IMR-90 (cell line): Measurements from ENCODE around the gene SHC4. TPM values are rescaled to one million over a fixed set of nuclear protein-coding genes. Genes with fewer than 3 reads are reported as not detected.

Source experiments
- ATAC-seq: fragments of 200-7000 bp; cut with Tn5 transposase; 2 replicates; pipeline ENCODE4 v1.9.1; 2020; ENCODE audit warnings: low read depth, mild to moderate bottlenecking, moderate library complexity
- BruUV-seq: library from RNA; stranded (reverse); fragments of 400-500 nt; replicated peaks from 2 replicates; lab custom pipeline; 2021; lab: Mats Ljungman, UMichigan
- CTCF ChIA-PET: fragments of 300-600 bp; formaldehyde crosslinking; extraction: SDS; loops from one replicate; lab custom pipeline; 2021; ENCODE audit warnings: antibody characterized with exemption; lab: Yijun Ruan, JAX
- POLR2A ChIA-PET: fragments of 300-600 bp; sonication (Branson Sonifier 250); formaldehyde crosslinking; loops from one replicate; lab custom pipeline; 2022; ENCODE audit warnings: antibody characterized with exemption; ENCODE audit not compliant: unreplicated experiment; lab: Charles Lee
- DNase-seq: peaks from one replicate; pipeline ENCODE4 v3.0.0; 2013
- H2AFZ ChIP-seq: replicated peaks from 2 replicates; pipeline ENCODE3; 2013; ENCODE audit warnings: low read length, mild to moderate bottlenecking; ENCODE audit not compliant: poor library complexity
- H2AK5ac ChIP-seq: 2 replicates; pipeline ENCODE4 v1.6.1; 2013; ENCODE audit warnings: low read depth, low read length, inconsistent platforms
- H2AK9ac ChIP-seq: replicated peaks from 2 replicates; pipeline ENCODE3; 2013; ENCODE audit warnings: mild to moderate bottlenecking, low read depth, low read length, moderate library complexity; ENCODE audit not compliant: poor library complexity
- H2BK120ac ChIP-seq: 2 replicates; pipeline ENCODE4 v1.6.1; 2013; ENCODE audit warnings: low read depth, low read length, inconsistent platforms
- H2BK15ac ChIP-seq: 3 replicates; pipeline ENCODE4 v1.6.1; 2013; ENCODE audit warnings: low read depth, low read length, inconsistent platforms
- H2BK20ac ChIP-seq: 2 replicates; pipeline ENCODE4 v1.6.1; 2013; ENCODE audit warnings: low read depth, mild to moderate bottlenecking, inconsistent platforms, low read length, moderate library complexity
- H2BK5ac ChIP-seq: 2 replicates; pipeline ENCODE4 v1.6.1; 2013; ENCODE audit warnings: mild to moderate bottlenecking, low read depth, low read length, inconsistent platforms; ENCODE audit not compliant: poor library complexity, severe bottlenecking
- H3K14ac ChIP-seq: replicated peaks from 2 replicates; pipeline ENCODE4 v1.6.1; 2013; ENCODE audit warnings: low read depth, low read length, inconsistent platforms
- H3K18ac ChIP-seq: 2 replicates; pipeline ENCODE4 v1.6.1; 2013; ENCODE audit warnings: low read depth, low read length, control low read depth
- H3K23ac ChIP-seq: 2 replicates; pipeline ENCODE4 v1.6.1; 2013; ENCODE audit warnings: low read depth, low read length, inconsistent platforms
- H3K27ac ChIP-seq: 2 replicates; pipeline ENCODE4 v1.5.1; 2013; ENCODE audit warnings: mild to moderate bottlenecking, control low read depth, low read length; ENCODE audit not compliant: insufficient read depth
- H3K27me3 ChIP-seq: 2 replicates; pipeline ENCODE4 v1.6.1; 2013; ENCODE audit warnings: low read length; ENCODE audit not compliant: control insufficient read depth, insufficient read depth
- H3K36me3 ChIP-seq: 2 replicates; pipeline ENCODE4 v1.6.1; 2013; ENCODE audit warnings: low read length, mixed read lengths; ENCODE audit not compliant: control insufficient read depth, insufficient read depth
- H3K4ac ChIP-seq: 2 replicates; pipeline ENCODE4 v1.6.1; 2013; ENCODE audit warnings: low read depth, low read length, inconsistent platforms
- H3K4me1 ChIP-seq: 2 replicates; pipeline ENCODE4 v1.6.1; 2013; ENCODE audit warnings: low read length, mixed read lengths; ENCODE audit not compliant: control insufficient read depth, insufficient read depth
- H3K4me2 ChIP-seq: 2 replicates; pipeline ENCODE4 v1.6.1; 2013; ENCODE audit warnings: low read depth, mild to moderate bottlenecking, control low read depth, low read length, moderate library complexity
- H3K4me3 ChIP-seq: 2 replicates; pipeline ENCODE4 v1.5.1; 2013; ENCODE audit warnings: low read depth, mild to moderate bottlenecking, control low read depth, low read length, moderate library complexity; ENCODE audit not compliant: insufficient read depth
- H3K56ac ChIP-seq: 2 replicates; pipeline ENCODE4 v1.6.1; 2013; ENCODE audit warnings: low read length, inconsistent platforms; ENCODE audit not compliant: insufficient read depth; ENCODE audit errors: extremely low read depth
- H3K79me1 ChIP-seq, 2 experiments: 2 replicates each; pipeline ENCODE4 v1.6.1; 2013; ENCODE audit warnings: low read length in 2 of 2, inconsistent platforms in 1 of 2, low read depth in 1 of 2
- H3K9ac ChIP-seq: 2 replicates; pipeline ENCODE4 v1.6.1; 2013; ENCODE audit warnings: low read depth, low read length, control low read depth
- H3K9me1 ChIP-seq: 2 replicates; pipeline ENCODE4 v1.6.1; 2013; ENCODE audit warnings: low read length, inconsistent platforms; ENCODE audit not compliant: insufficient read depth
- H3K9me3 ChIP-seq: 2 replicates; pipeline ENCODE4 v1.6.1; 2013; ENCODE audit warnings: low read length; ENCODE audit not compliant: control insufficient read depth, insufficient read depth
- H4K20me1 ChIP-seq: 2 replicates; pipeline ENCODE4 v1.6.1; 2013; ENCODE audit warnings: low read length, inconsistent platforms; ENCODE audit not compliant: insufficient read depth
- H4K5ac ChIP-seq: 2 replicates; pipeline ENCODE4 v1.6.1; 2013; ENCODE audit warnings: mild to moderate bottlenecking, low read depth, low read length, control low read depth
- H4K8ac ChIP-seq, 2 experiments: 2 replicates each; pipeline ENCODE4 v1.6.1; 2013; ENCODE audit warnings: low read depth in 2 of 2, low read length in 2 of 2, control low read depth in 1 of 2, inconsistent platforms in 1 of 2
- H4K91ac ChIP-seq: 2 replicates; pipeline ENCODE4 v1.6.1; 2013; ENCODE audit warnings: low read depth, low read length, inconsistent platforms; ENCODE audit not compliant: insufficient read depth
- BHLHE40 ChIP-seq: fragments of 150-350 bp; IDR thresholded peaks from 2 replicates; pipeline ENCODE4 v1.6.1; 2016; ENCODE audit warnings: mild to moderate bottlenecking, low read depth, low read length
- CEBPB ChIP-seq: IDR thresholded peaks from 2 replicates; pipeline ENCODE4 v1.6.1; 2012; ENCODE audit warnings: low read depth, low read length, improper control_type of control experiment
- FOS ChIP-seq: fragments of 150-350 bp; IDR thresholded peaks from 2 replicates; pipeline ENCODE4 v1.6.1; 2016; ENCODE audit warnings: low read depth, low read length
- MAFK ChIP-seq: IDR thresholded peaks from 2 replicates; pipeline ENCODE4 v1.6.1; 2012; ENCODE audit warnings: low read depth, low read length, improper control_type of control experiment
- MAZ ChIP-seq: IDR thresholded peaks from 2 replicates; pipeline ENCODE4 v1.6.1; 2012; ENCODE audit warnings: low read depth, mild to moderate bottlenecking, low read length, improper control_type of control experiment, moderate library complexity, borderline replicate concordance
- MXI1 ChIP-seq: IDR thresholded peaks from 2 replicates; pipeline ENCODE4 v1.6.1; 2012; ENCODE audit warnings: low read depth, mild to moderate bottlenecking, low read length, moderate library complexity, borderline replicate concordance
- NFE2L2 ChIP-seq: fragments of 150-350 bp; IDR thresholded peaks from 2 replicates; pipeline ENCODE4 v1.6.1; 2016; ENCODE audit warnings: low read depth, mild to moderate bottlenecking, low read length
- RCOR1 ChIP-seq: IDR thresholded peaks from 2 replicates; pipeline ENCODE4 v1.6.1; 2012; ENCODE audit warnings: mild to moderate bottlenecking, low read length, improper control_type of control experiment; ENCODE audit not compliant: insufficient replicate concordance
- SMC3 ChIP-seq: fragments of 150-350 bp; IDR thresholded peaks from 2 replicates; pipeline ENCODE4 v1.6.1; 2016; ENCODE audit warnings: low read depth, mild to moderate bottlenecking, antibody characterized with exemption, low read length, moderate library complexity
- WGBS, 2 experiments: methylation state at CpG; one replicate each; pipeline versions ENCODE4 v1.1.5 to v1.1.7; 2013; ENCODE audit warnings: missing lambda C conversion rate in 2 of 2; ENCODE audit not compliant: insufficient read length in 1 of 2; ENCODE audit errors: extremely low coverage in 2 of 2; 5-methylcytosine and 5-hydroxymethylcytosine counted together
- dilution Hi-C: fragments of 300-500 bp; cut with HindIII; formaldehyde crosslinking; loops from one replicate; pipeline ENCODE4 v1.14.3; 2018; ENCODE audit warnings: low sequenced_read_pairs; ENCODE audit not compliant: unreplicated experiment
- in situ Hi-C: fragments of 300-500 bp; cut with MboI; formaldehyde crosslinking; loops from 3 replicates; pipeline ENCODE4 v1.14.3; 2019; ENCODE audit warnings: low sequenced_read_pairs, inconsistent platforms, mixed read lengths
- intact Hi-C: fragments of 100-400 bp; cut with micrococcal nuclease; formaldehyde crosslinking; loops from 2 replicates; pipeline ENCODE4 v1.10.0; 2022
- polyA plus RNA-seq, 3 experiments: library from polyadenylated mRNA; depleted of rRNA; stranded (reverse); fragments of >200 nt; gene quantifications; 2 replicates each; pipeline ENCODE4 v1.2.3, GENCODE V29; 2012; ENCODE audit warnings: low replicate concordance in 1 of 3
- total RNA-seq: library from RNA; depleted of rRNA; stranded (reverse); fragments of >200 nt; gene quantifications from 2 replicates; pipeline ENCODE4 v1.2.3, GENCODE V29; 2012
- TF ChIP-seq, protein P1 (sequence below): conservative IDR thresholded peaks from 2 replicates; pipeline ENCODE4 v1.5.1; 2012; ENCODE audit warnings: mild to moderate bottlenecking, low read depth, low read length, improper control_type of control experiment
- TF ChIP-seq, protein P2 (sequence below): fragments of 150-350 bp; IDR thresholded peaks from 2 replicates; pipeline ENCODE4 v1.6.1; 2016; ENCODE audit warnings: low read depth, mild to moderate bottlenecking, low read length, moderate library complexity, borderline replicate concordance
- TF ChIP-seq, protein P3 (sequence below): fragments of 150-350 bp; IDR thresholded peaks from 2 replicates; pipeline ENCODE4 v1.6.1; 2017; ENCODE audit warnings: mild to moderate bottlenecking, antibody characterized with exemption, low read length, low read depth

The SHC4 gene
- total and polyA plus RNA-seq, 2 of the 4 experiments (the other 2 are of a cell fraction), result 0.91 to 2.7 TPM

DNA sequence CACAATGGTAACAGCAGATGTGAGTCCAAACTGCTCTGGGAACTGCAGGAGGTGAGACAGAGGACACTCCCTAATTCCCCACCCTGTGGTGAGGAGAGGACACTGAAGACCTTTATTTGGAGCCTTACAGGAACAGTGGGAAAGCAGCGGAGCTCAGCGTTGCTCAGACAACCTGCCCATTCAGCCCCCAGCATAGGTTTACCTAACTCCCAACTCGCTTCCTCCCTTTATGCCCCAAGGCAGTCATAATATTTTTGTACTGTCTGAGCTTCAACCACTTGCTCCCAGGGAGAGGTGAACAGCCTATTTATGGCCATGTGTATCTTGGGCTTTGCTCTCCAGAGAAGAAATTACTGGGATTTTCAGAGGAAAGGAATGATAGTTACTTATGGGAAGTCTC lies 34.1 kb downstream of the SHC4 start:
- dilution Hi-C loops (no loop called here), in situ Hi-C loops (no loop called here), intact Hi-C loops (no loop called here)
- Histone ChIP-seq H3K14ac (peak overlapping the region; percentile 27; the same call in 1 of the 2 replicates), H2AFZ (peak overlapping the region; percentile 47), H3K56ac (no peak overlapping the region; the same call in 1 of the 2 replicates), H3K27ac (no peak overlapping the region), H3K9me3 (no peaks in the 10 kb centered on the region), H3K79me1 (peaks cover 9 to 23% of the 10 kb centered on the region in 2 experiments; a peak in 3 of 4 replicates), H4K20me1 (no peaks in the 10 kb centered on the region), H3K4ac (peak overlapping the region; percentile 58), H4K91ac (peak overlapping the region; percentile 28; the same call in 1 of the 2 replicates), H3K18ac (peak overlapping the region; percentile 70; the same call in 1 of the 2 replicates), H3K9ac (no peak overlapping the region), H4K5ac (peak overlapping the region; percentile 22; the same call in 1 of the 2 replicates), H2AK5ac (peak overlapping the region; percentile 47), H4K8ac (peak overlapping the region in 1 of 2 experiments; percentile 24; a peak in 2 of 4 replicates), H3K23ac (peak overlapping the region; percentile 7; the same call in 1 of the 2 replicates), H3K9me1 (peaks cover 15% of the 10 kb centered on the region), H3K27me3 (no peaks in the 10 kb centered on the region), H3K4me1 (peaks cover 6% of the 10 kb centered on the region), H3K36me3 (no peaks in the 10 kb centered on the region), H2BK20ac (peak overlapping the region; percentile 59; the same call in 1 of the 2 replicates), H2BK5ac (peak overlapping the region; percentile 36), H3K4me2 (no peak overlapping the region), H2BK120ac (peak overlapping the region; percentile 71; the same call in 1 of the 2 replicates), H2AK9ac (no peak overlapping the region), H3K4me3 (no peak overlapping the region), H2BK15ac (peak overlapping the region; percentile 62; the same call in 2 of the 3 replicates)
- TF ChIP-seq FOS (no peak), SMC3 (no peak), BHLHE40 (no peak), CEBPB (no peak), MAZ (no peak), MAFK (no peak), MXI1 (no peak), RCOR1 (no peak), NFE2L2 (no peak)
- TF ChIP-seq, protein P1, sequence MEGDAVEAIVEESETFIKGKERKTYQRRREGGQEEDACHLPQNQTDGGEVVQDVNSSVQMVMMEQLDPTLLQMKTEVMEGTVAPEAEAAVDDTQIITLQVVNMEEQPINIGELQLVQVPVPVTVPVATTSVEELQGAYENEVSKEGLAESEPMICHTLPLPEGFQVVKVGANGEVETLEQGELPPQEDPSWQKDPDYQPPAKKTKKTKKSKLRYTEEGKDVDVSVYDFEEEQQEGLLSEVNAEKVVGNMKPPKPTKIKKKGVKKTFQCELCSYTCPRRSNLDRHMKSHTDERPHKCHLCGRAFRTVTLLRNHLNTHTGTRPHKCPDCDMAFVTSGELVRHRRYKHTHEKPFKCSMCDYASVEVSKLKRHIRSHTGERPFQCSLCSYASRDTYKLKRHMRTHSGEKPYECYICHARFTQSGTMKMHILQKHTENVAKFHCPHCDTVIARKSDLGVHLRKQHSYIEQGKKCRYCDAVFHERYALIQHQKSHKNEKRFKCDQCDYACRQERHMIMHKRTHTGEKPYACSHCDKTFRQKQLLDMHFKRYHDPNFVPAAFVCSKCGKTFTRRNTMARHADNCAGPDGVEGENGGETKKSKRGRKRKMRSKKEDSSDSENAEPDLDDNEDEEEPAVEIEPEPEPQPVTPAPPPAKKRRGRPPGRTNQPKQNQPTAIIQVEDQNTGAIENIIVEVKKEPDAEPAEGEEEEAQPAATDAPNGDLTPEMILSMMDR, result no peak
- TF ChIP-seq, protein P2, sequence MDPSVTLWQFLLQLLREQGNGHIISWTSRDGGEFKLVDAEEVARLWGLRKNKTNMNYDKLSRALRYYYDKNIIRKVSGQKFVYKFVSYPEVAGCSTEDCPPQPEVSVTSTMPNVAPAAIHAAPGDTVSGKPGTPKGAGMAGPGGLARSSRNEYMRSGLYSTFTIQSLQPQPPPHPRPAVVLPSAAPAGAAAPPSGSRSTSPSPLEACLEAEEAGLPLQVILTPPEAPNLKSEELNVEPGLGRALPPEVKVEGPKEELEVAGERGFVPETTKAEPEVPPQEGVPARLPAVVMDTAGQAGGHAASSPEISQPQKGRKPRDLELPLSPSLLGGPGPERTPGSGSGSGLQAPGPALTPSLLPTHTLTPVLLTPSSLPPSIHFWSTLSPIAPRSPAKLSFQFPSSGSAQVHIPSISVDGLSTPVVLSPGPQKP, result no peak
- TF ChIP-seq, protein P3, sequence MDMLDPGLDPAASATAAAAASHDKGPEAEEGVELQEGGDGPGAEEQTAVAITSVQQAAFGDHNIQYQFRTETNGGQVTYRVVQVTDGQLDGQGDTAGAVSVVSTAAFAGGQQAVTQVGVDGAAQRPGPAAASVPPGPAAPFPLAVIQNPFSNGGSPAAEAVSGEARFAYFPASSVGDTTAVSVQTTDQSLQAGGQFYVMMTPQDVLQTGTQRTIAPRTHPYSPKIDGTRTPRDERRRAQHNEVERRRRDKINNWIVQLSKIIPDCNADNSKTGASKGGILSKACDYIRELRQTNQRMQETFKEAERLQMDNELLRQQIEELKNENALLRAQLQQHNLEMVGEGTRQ, result no peak
- ChIA-PET POLR2A (no interaction called here), CTCF (interaction anchor here (1.0 kb wide), 1 partner anchor 10 kb away, joined by 3 read pairs; no protein-coding TSS in a partner anchor)
- DNase-seq, result peak; percentile 19
- no CpG with 5 or more reads among the region's 3 CpGs for WGBS, 2 experiments
- ATAC-seq, result no peak; the same call in 1 of the 2 replicates
- no TSS peak for BruUV-seq
